ENCODE measurements around the gene SNPH. TPM values are rescaled to one million over a fixed set of nuclear protein-coding genes. Genes with fewer than 3 reads are reported as not detected.

The SNPH gene
- total RNA-seq, 4 donors from 2014 or later: 9.6 to 29.5 (median 17.3) TPM

DNA sequence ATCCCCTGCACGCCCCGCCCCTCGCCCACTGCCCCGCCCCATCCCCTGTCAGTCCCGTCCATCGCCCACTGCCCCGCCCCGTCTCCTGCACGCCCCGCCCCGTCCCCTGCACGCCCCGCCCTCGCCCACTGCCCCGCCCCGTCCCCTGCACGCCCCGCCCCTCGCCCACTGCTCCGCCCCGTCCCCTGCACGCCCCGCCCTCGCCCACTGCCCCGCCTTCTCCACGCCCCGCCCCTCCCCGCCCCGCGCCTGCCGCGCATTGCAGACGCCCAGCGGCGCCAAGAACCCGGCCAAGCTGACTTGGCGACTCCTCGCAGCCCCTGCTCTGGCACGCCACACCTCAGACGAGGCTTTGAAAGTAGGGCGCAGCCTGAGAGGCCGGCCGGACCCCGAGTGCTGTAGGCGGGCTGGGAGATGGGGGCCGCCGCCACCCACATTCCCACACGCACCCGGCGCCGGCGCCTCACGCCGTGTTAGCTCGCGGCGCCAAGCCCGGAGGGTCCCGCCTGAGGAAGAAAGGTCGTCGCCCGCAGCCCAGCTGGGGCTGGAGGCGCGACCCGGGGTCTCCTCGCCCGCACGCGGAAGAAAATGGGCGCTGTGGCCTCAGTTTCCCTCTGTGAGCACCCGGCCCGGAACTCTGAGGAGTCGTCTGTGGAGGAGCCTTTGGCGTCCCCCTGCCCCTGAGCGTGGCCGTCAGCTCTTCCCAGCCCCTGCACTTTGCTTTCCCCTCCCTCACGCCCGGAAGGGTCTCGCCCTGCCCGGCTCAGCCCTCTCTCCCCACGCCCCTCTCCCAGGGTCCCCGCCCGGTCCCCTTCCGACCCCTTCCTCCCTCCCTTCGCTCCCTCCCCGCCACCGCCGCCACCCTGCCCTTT lies 40.1 kb upstream of the SNPH start, which contains the start of gene RAD21L1:
Gene RAD21L1, plus strand, starts transcription at position 262 of the 872 bp plus-strand sequence. CDS start 2,410 bp downstream, outside the sequence.
- Histone ChIP-seq H3K36me3 (no peaks in the 10 kb centered on the region), H3K27ac (replicated peaks in 1 of 4) (peak within 1 kb of the TSS in 2 of 4 donors; percentile 11 to 31), H3K27me3 (peaks cover 0 to 69% (median 15%) of the 10 kb centered on the region in 4 donors), H3K9me3 (peaks cover 0 to 5% (median 0%) of the 10 kb centered on the region in 4 donors), H3K4me1 (peaks cover 11 to 19% (median 16%) of the 10 kb centered on the region in 4 donors), H3K4me3 (peak within 1 kb of the TSS; percentile 62 to 71 (median 67))
- intact Hi-C loops (cut with DNase I): no loop called here
- peak; percentile 94 for DNase-seq (ENCODE audit: extremely low spot score)
- WGBS: 2% methylated on average over 9 of the region's 88 CpGs
- TF ChIP-seq CTCF (IDR thresholded peaks at IDR 0.05) (no peak), EP300 (IDR thresholded peaks at IDR 0.05) (no peak), POLR2AphosphoS5 (IDR thresholded peaks at IDR 0.05) (peak in 1 of 2 donors; percentile 13)

DNA sequence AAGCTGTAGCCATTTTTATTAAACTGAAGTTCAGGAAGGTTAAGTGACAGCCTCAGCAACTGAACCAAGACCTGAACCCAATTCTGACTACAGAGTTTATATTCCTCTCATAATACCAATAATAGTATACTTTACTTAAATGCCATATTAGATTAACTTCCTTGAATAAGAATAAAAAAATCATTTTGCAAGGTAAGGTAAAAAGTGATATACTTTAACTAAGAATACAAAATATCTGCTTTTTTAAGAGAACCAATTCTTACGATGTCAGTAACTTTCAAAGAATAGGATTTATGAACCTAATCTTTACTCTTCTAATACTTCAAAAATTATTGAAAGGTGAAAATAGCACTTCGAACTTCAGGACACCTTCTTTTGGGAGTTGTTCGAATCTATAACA lies 36.6 kb upstream of the SNPH start:
- Histone ChIP-seq H3K4me3 (no peak overlapping the region), H3K27me3 (peaks cover 0 to 73% (median 15%) of the 10 kb centered on the region in 4 donors), H3K4me1 (peaks cover 11 to 19% (median 16%) of the 10 kb centered on the region in 4 donors), H3K27ac (replicated peaks in 1 of 4) (no peak overlapping the region), H3K9me3 (no peaks in the 10 kb centered on the region), H3K36me3 (no peaks in the 10 kb centered on the region)
- intact Hi-C loops (cut with DNase I): no loop called here
- DNase-seq (ENCODE audit: extremely low spot score): no peak
- WGBS: 88% methylated on average over 3 of the region's 3 CpGs
- no peak for TF ChIP-seq POLR2AphosphoS5 (IDR thresholded peaks at IDR 0.05)
- TF ChIP-seq EP300 (IDR thresholded peaks at IDR 0.05): no peak
- no peak for TF ChIP-seq POLR2A (IDR thresholded peaks at IDR 0.05; ENCODE audit: low read depth)
- no peak for TF ChIP-seq CTCF (IDR thresholded peaks at IDR 0.05)

GRCh38 chr20:1232286-1233111 lies 33.6 kb upstream of the SNPH start:
- intact Hi-C loops (cut with DNase I): no loop called here
- no peak overlapping the region for H3K4me3 ChIP-seq
- no peaks in the 10 kb centered on the region for H3K9me3 ChIP-seq
- H3K27ac ChIP-seq (replicated peaks in 1 of 4): no peak overlapping the region
- WGBS: 81% methylated on average over 3 of the region's 3 CpGs
- H3K27me3 ChIP-seq: peaks cover 0 to 54% (median 5%) of the 10 kb centered on the region in 4 donors
- no peaks in the 10 kb centered on the region for H3K4me1 ChIP-seq
- TF ChIP-seq EP300 (IDR thresholded peaks at IDR 0.05) (no peak), CTCF (IDR thresholded peaks at IDR 0.05) (no peak), POLR2AphosphoS5 (IDR thresholded peaks at IDR 0.05) (no peak), POLR2A (IDR thresholded peaks at IDR 0.05; ENCODE audit: low read depth) (no peak)
- DNase-seq (ENCODE audit: extremely low spot score): no peak
- no peaks in the 10 kb centered on the region for H3K36me3 ChIP-seq

- 88% methylated on average over 5 of the region's 5 CpGs for WGBS
- no peaks in the 10 kb centered on the region for H3K36me3 ChIP-seq
- H3K27ac ChIP-seq (replicated peaks in 1 of 4): no peak overlapping the region
- H3K27me3 ChIP-seq: peaks cover 0 to 17% (median 0%) of the 10 kb centered on the region in 4 donors
- no peak overlapping the region for H3K4me3 ChIP-seq
- DNase-seq (ENCODE audit: extremely low spot score): no peak
- H3K4me1 ChIP-seq: no peaks in the 10 kb centered on the region
- TF ChIP-seq POLR2AphosphoS5 (IDR thresholded peaks at IDR 0.05) (no peak), EP300 (IDR thresholded peaks at IDR 0.05) (no peak), CTCF (IDR thresholded peaks at IDR 0.05) (no peak)
- intact Hi-C loops (cut with DNase I): no loop called here
- no peaks in the 10 kb centered on the region for H3K9me3 ChIP-seq
These were observed 25.5 kb upstream of the SNPH start for GRCh38 chr20:1240549-1240948.

All from esophagus muscularis mucosa (tissue), 4 donors.